HFFc6 (cell line): Measurements from ENCODE around the gene SKAP1. TPM values are rescaled to one million over a fixed set of nuclear protein-coding genes. Genes with fewer than 3 reads are reported as not detected.
"Not testable (repeated sequence)": the region's sequence is repeated elsewhere in the genome, so short reads cannot be mapped to it uniquely, and the experiment has no call there.

Experiments
- DNase-seq: peaks from one replicate; pipeline ENCODE4 v3.0.0-alpha.2; 2018
- H3K27ac Mint-ChIP-seq: 2 replicates; pipeline ENCODE4 v1.8.0; 2020; ENCODE audit warnings: mild to moderate bottlenecking, mixed read lengths
- H3K27me3 Mint-ChIP-seq: 2 replicates; pipeline ENCODE4 v1.8.0; 2021; ENCODE audit warnings: mild to moderate bottlenecking, moderate library complexity, mixed read lengths; ENCODE audit not compliant: insufficient read depth
- H3K36me3 Mint-ChIP-seq: 2 replicates; pipeline ENCODE4 v1.8.0; 2021; ENCODE audit warnings: low read depth, mixed read lengths
- H3K4me1 Mint-ChIP-seq: 2 replicates; pipeline ENCODE4 v1.8.0; 2020; ENCODE audit warnings: low read depth, mixed read lengths
- H3K4me3 Mint-ChIP-seq: 2 replicates; pipeline ENCODE4 v1.8.0; 2020; ENCODE audit warnings: mild to moderate bottlenecking, moderate library complexity, mixed read lengths
- H3K9me3 Mint-ChIP-seq: 2 replicates; pipeline ENCODE4 v1.8.0; 2020; ENCODE audit warnings: mild to moderate bottlenecking, mixed read lengths
- total RNA-seq, 6 experiments: library from RNA; stranded (reverse); fragmentation: NEBNext Ultra II Directional; extraction: Animal tissue kit (Norgen Biotek cat#: 25700); gene quantifications; 2 replicates in 1 of 6; 3 replicates in 5 of 6; pipeline ENCODE4 v1.2.3, GENCODE V29; 2021
- TF ChIP-seq, protein P1 (sequence below): fragments of 200-600 bp; sonication (generic); IDR thresholded peaks from 2 replicates; pipeline ENCODE4 v1.5.0; 2021; ENCODE audit warnings: antibody characterized with exemption, mild to moderate bottlenecking

Gene SKAP1
- total RNA-seq, 6 experiments from 2014 or later = not detected

DNA sequence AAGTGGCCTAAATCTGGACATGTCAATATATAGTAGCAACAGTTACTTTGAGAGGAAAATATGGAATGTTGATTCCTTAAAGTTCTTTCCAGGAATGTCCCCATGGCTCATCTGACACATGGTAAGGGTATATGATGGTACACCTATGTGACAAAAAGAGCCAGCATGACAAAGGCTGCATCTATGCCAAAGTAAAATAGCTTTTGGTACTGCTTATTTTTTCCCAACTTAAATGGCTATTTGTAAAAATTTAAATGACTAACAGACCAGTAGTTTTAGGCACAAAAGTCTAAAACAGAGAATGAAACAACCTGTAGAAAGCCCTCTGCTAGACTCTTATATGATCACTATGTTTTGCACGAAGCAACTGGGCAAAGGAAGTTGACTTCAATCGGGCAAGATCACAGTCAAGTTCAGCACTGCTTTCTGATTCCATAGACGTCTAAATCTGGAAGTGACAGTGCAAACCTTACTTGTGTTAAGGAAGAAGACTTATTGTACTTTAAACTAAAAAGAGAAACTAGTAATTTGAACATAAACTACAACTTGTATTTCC lies 135.1 kb downstream of the SKAP1 start:
- TF ChIP-seq, protein P1, sequence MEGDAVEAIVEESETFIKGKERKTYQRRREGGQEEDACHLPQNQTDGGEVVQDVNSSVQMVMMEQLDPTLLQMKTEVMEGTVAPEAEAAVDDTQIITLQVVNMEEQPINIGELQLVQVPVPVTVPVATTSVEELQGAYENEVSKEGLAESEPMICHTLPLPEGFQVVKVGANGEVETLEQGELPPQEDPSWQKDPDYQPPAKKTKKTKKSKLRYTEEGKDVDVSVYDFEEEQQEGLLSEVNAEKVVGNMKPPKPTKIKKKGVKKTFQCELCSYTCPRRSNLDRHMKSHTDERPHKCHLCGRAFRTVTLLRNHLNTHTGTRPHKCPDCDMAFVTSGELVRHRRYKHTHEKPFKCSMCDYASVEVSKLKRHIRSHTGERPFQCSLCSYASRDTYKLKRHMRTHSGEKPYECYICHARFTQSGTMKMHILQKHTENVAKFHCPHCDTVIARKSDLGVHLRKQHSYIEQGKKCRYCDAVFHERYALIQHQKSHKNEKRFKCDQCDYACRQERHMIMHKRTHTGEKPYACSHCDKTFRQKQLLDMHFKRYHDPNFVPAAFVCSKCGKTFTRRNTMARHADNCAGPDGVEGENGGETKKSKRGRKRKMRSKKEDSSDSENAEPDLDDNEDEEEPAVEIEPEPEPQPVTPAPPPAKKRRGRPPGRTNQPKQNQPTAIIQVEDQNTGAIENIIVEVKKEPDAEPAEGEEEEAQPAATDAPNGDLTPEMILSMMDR = no peak
- no peaks in the 10 kb centered on the region for H3K36me3 Mint-ChIP-seq
- H3K4me3 Mint-ChIP-seq = no peak overlapping the region
- DNase-seq = no peak
- 0 out of 2 replicates have a peak, but pooled peaks cover 6% of the 10 kb centered on the region for H3K4me1 Mint-ChIP-seq
- no peaks in the 10 kb centered on the region for H3K9me3 Mint-ChIP-seq
- H3K27ac Mint-ChIP-seq = no peak overlapping the region
- H3K27me3 Mint-ChIP-seq = peaks cover 14% of the 10 kb centered on the region

DNA sequence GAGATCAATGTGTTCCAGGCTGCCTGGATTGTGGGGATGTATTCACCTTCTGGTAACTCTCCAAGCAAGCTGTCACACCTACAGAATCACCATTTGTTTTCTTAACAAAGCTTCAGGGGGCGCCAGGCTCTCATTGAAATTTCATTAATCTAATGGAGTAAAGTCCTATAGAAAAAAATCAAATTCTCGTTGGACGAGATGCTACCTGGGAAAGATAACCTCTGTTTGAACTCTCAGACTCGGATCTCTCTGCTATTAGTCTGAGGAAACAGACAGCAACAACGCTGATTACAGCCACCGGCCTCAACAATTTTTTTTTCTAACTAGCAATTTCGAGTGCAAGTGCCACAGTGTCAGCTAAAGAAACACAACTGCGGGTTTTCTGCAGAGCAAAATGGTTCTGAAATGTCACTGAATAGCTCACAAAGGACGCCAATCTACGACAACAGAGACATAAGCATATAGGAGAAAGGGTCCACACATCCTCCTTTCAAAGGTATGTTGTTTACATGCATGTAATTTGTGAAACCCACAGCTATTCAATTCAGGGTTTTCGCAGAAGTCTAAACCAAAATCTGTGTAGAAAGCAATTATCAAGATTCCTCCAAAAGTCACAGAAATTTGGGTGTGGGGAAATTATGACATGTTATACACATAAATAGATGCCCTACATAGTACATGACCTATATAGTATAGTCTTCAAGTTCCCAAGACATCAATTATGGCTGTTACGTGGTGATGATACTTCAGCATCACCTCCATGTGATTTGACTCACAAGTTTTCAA lies 135.8 kb downstream of the SKAP1 start:
- H3K4me1 Mint-ChIP-seq = 0 out of 2 replicates have a peak, but pooled peaks cover 6% of the 10 kb centered on the region
- DNase-seq = no peak
- no peak overlapping the region for H3K4me3 Mint-ChIP-seq
- H3K27ac Mint-ChIP-seq = no peak overlapping the region
- H3K9me3 Mint-ChIP-seq = no peaks in the 10 kb centered on the region
- H3K36me3 Mint-ChIP-seq = no peaks in the 10 kb centered on the region
- H3K27me3 Mint-ChIP-seq = peaks cover 9% of the 10 kb centered on the region
- TF ChIP-seq, protein P1 = no peak

DNA sequence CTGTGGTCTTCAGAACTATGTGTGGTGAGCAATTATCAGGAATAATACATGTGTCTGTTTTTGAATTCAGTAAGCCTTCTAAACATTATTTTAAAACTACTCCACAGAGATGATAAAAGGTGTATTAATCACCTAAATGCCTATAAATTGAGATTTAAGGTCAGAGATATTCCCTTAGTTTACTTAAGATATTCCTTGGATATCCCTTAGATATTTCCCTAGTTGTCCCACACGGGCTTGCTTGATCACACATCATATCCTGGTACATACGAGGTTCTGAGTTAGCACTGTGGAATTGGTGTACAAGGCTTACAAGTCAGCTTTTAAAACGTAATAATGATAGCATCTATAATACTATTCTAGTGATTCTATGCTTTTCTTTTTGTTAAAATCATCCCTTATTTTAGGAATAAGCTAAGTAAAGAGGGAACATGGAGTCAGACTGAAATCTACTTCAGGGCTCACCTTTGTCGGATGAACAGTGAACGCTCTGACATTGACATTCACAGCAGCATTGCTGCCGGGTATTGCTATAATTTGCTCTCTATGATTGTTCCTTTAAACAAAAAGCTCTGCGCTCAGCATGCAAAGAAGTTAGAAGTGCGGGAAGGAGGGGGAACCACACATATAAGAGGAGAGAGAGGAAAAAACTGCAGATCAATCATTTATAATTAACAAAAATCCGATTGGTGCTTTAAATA lies 136.5 kb downstream of the SKAP1 start:
- no peaks in the 10 kb centered on the region for H3K36me3 Mint-ChIP-seq
- H3K27ac Mint-ChIP-seq = no peak overlapping the region
- peaks cover 6% of the 10 kb centered on the region for H3K27me3 Mint-ChIP-seq
- TF ChIP-seq, protein P1 = no peak
- H3K4me1 Mint-ChIP-seq = 0 out of 2 replicates have a peak, but pooled peaks cover 6% of the 10 kb centered on the region
- no peak overlapping the region for H3K4me3 Mint-ChIP-seq
- H3K9me3 Mint-ChIP-seq = no peaks in the 10 kb centered on the region
- DNase-seq = no peak

DNA sequence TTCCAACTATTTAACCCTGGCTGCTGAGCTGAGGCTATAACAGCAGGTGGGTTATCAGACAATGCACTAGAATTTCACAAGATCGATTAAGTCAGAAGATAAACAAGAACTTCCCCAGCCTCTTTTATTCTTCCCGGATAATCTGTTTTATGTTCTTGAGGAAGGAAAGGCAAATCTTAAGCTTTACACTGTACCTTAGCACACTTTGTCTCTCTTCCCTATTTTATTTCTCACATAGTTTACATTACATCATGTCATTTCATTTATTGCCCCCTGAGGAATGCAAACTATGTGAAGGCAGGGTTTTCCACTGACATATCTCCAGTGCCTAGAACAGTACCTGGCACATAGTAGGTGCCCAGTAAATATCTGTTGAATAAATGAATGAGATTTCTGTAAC lies 139.6 kb downstream of the SKAP1 start:
- Mint-ChIP-seq H3K27ac (no peak overlapping the region), H3K27me3 (peaks cover 22% of the 10 kb centered on the region), H3K4me1 (0 out of 2 replicates have a peak, but pooled peaks cover 6% of the 10 kb centered on the region)

DNA sequence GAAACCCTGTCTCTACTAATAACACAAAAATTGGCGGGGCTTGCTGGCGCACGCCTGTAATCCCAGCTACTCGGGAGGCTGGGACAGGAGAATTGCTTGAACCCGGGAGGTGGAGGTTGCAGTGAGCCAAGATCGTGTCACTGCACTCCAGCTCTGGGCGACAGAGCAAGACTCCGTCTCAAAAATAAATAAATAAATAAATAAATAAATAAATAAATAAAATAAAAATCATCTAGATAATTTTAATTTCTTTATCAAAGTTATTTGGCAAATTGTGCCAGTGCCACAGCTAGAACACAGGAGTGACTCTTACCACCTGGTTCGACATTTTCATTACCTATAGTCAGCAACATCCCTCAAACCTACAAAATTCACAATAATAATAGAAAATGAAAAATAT lies 143.1 kb downstream of the SKAP1 start:
- H3K36me3 Mint-ChIP-seq, H3K4me3 Mint-ChIP-seq, DNase-seq, H3K9me3 Mint-ChIP-seq, H3K27ac Mint-ChIP-seq, H3K4me1 Mint-ChIP-seq: not testable (repeated sequence)
- peaks cover 30% of the 10 kb centered on the region for H3K27me3 Mint-ChIP-seq

More for the DNA sequence above, 139.6 kb downstream of the SKAP1 start:
- no peak overlapping the region for H3K4me3 Mint-ChIP-seq
- TF ChIP-seq, protein P1 = no peak
- no peaks in the 10 kb centered on the region for H3K36me3 Mint-ChIP-seq
- no peaks in the 10 kb centered on the region for H3K9me3 Mint-ChIP-seq
- DNase-seq = no peak

DNA sequence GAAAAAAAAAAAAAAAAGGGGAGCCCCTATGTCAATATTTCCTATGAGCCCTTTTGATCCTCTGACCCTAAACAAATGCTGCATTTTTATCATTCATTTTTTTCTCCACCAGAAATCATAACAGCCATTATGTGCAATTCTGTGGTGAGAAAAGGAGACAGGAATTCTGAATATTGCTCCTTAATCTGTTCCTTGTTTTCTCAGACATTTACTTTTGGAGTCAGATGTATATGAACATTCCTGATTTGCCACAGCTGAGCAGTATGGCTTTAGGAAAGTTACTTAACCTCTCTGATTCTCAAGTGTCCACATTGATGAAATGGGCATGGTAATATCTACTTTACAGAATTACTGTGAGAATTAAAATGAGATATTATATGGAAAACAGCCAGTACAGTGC lies 144.4 kb downstream of the SKAP1 start:
- DNase-seq = no peak
- TF ChIP-seq, protein P1 = no peak
- Mint-ChIP-seq H3K27ac (no peak overlapping the region), H3K36me3 (no peaks in the 10 kb centered on the region), H3K4me1 (no peaks in the 10 kb centered on the region), H3K27me3 (peaks cover 28% of the 10 kb centered on the region), H3K9me3 (no peaks in the 10 kb centered on the region), H3K4me3 (no peak overlapping the region)
